GDM1 (cell line): ENCODE data around the gene CAMSAP3.
A peak's percentile ranks its signal among the peaks of the same experiment; 100 is the strongest.

Experiments used
- DNase-seq: peaks from one replicate; lab custom pipeline; 2025; lab: John Stamatoyannopoulos, UW

Gene CAMSAP3

DNA sequence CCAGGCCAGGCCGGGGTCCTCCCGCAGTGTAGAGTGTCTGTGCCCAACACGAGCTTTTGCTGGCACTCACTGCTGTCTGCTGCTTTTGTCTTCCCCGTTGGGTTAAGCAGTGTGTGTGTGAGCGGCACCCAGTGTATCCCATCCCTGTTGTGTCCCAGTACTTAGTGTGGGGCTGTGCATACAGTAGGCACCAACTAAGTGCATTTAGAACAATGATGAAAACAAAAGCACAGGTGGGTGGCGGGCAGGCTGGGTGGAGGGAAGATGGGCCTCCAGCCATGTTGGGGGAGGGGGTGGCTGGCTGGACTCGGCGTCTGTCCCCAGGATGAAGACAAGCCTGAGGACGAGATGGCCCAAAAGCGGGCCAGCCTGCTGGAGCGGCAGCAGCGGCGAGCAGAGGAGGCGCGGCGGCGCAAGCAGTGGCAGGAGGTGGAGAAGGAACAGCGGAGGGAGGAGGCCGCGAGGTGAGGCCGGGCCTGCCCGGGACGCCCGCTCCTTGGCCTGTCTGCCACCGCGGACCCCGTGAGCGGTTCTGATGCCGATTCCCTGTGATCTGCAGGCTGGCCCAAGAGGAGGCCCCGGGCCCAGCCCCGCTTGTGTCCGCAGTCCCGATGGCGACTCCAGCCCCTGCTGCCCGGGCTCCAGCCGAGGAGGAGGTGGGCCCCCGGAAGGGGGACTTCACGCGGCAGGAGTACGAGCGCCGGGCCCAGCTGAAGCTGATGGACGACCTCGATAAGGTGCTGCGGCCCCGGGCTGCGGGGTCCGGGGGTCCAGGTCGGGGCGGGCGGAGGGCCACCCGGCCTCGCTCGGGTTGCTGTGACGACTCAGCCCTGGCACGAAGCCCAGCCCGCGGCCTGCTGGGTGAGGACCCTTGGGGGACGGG lies 19.4 kb downstream of the CAMSAP3 start:
- no peak for DNase-seq

DNA sequence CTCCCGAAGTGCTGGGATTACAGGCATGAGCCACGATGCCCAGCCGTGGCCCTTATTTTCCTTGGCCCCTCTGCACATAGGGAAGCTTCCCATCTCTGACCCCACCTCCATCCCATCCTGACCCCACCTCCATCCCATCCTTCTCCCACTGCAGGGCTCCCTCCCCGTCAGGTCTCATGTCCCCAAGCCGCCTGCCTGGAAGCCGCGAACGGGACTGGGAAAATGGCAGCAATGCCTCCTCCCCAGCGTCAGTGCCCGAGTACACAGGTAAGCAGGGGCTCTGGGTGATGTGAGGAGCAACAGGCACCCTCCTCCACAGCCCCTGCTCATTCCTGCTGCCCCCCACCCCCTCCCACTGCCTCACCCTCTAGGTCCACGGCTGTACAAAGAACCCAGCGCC lies 21.5 kb downstream of the CAMSAP3 start:
- DNase-seq = no peak

DNA sequence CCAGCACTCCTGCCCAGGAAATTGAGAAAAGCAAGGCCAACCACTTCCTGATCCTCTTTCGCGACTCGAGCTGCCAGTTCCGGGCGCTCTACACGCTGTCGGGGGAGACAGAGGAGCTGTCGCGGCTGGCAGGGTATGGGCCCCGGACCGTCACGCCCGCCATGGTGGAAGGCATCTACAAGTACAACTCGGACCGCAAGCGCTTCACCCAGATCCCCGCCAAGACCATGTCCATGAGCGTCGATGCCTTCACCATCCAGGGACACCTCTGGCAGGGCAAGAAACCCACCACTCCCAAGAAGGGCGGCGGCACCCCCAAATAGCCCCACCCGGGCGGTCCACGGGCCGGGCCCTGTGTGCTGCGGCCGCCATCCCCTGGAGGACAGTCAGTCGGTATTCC lies 22.1 kb downstream of the CAMSAP3 start:
- DNase-seq = no peak

DNA sequence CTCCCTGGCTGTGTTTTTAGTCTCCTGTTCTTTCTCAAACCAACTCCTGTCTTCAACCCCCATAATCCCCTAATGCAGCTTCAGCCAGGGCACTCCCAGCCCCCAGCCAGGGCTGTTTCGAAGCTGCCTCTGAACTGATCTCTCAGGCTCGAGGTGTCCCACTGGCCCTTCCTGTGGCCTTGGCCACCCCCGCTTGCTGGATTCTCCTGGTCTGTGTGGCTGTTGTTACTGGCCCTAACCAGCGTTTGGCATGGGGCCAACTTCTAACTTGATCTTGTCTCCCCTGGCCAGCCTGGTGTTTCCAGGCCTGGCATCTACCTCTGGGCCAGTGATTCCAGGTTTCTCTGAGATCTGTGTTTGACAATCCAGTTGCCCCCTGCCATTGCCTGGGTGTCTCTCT lies 22.7 kb downstream of the CAMSAP3 start:
- DNase-seq = no peak

DNA sequence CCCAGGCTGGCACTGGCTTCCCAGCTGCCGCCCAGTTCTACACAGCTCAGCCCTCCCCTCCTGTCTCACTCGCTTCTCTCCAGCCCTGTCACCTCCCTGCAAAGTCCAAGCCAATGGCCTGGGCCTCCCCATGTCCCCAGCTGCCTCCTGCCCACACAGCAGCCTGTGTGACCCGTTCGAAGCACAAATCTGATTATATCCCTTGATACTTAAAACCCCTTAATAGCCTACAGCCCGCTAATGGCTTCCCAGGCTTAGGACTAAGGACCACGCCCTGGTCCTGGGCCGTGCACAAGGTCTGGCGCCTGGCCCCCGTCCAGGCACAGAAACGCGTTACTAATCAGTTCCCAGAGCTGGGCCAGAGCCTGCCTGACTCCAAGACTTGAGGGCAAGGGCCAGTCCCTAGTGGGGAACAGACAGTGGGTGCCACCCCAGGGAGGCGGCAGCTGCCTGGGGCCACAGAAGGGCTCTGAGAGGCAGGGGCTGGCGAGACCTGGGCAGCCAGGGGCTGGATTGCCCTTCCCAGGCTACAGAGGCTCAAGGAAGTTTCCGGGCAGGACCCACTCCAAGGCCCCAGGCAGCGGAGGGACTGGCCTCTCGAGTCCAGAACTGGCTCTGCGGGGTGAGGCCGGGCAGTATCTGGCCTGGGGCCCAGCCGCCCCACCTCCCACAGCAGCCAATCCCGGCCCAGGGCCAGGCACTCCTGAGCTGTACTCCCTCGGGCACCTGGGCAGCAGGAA lies 23.3 kb downstream of the CAMSAP3 start:
- no peak for DNase-seq

DNA sequence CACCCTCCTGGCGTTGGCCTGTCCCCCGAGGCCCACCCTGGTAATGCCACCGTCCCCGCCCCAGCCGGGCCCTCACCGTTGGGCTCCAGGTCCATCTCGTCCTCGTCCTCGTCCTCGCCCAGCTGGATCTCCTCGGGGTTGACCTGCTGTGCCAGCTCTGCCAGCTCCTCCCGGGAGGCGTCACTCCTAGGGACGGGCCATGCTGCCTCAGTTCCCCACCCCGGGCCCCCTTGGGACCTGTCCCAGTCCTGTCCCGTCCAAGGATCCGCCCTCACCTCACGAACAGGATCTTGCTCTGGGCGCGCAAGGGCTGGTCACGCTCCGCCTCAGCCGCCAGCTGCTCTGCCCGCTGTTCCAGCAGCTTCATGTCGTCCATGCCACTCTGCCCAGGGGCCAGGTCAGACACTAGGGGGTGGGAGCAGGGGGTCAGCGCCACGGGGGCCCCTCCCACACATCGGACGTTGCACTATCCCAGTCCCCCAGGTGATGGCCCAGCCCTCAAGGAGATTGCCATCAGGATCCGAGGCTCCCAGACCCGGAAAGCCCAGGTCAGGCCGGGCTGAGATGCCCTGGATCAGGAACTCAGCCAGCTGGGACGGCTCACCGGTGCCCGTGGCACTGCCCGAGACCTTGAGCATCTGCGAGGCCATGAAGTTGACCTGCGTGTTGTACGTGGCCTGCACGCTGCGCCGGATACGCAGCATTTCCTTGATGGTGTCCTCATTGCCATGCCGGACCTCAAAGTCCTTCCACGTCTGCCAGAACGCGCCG lies 24.2 kb downstream of the CAMSAP3 start:
- no peak for DNase-seq

DNA sequence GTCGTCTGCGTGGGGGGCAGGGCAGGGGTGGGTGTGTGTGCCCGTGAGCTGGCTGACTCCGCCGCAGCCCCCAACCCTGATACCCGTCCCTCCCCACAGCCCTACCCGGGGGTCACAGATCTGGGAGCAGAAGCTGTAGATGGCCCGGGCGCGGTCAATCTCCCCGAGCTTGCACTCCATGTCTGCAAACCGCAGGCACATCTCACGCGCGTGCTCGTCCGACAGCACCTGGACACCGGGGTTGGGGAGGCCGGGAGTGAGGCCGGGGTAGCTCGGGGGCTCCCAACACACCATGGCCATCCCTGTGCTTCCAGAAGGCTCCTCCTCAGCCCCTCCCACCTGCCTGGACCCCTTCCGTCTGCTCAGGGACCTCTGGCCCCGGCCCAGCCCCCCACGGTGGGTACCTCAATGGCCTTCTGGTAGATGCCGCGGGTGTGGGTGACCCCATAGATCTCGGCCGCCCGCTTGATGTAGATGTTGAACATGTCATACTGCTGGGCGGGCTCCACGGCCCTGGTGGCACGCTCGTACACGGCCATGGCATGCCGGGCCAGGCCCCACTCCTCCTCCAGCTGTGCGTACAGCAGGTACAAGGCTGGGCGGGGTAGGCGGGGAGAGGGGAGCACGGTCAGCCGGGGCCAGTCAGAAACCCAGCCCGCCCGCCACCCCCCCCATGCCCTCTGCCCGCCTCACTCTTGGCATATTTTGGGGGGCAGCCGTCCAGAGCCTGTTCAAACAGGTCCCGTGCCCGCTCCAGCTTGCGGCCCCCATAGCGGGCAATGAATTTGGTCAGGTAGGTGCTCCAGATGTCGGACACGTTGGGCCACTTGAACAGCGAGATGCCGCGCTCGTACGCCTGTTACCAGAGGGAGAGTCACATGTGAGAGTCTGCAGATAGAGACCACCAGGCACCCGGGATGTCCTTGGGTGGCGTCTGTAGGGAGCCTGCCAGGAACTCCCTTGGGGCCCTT lies 25.1 kb downstream of the CAMSAP3 start:
- no peak for DNase-seq

DNA sequence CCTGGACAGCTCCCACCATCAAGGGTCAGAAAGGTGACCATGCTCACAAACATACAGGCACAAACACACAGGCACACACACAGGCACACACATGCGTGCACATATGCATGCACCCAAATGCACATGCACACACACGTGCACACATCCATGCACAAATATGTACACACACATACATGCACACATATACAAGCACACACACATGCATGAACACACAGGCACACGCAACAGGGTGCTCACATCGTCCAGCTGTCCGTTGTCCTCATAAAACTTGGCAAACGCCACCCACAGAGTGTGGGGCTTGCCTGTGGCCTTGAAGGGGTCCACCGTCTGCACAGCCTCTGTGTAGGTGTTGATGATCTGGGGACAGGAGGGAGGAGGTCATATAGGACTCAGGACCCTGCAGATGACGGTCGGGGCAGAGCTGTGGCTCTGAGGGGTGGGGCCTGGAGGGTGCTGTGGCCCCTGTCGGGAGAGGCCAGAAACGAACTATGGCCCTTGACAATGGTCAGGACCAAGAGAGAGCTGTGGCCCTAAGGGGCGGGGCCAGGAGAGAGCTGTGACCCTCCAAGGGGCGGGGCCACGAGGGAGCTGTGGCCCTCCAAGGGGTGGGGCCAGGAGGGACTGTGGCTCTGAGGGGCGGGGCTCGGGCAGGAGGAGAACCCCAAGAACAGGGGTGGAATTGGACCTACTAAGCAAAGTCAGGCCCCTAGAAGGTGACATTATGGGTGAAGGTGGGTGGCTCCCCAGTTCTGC lies 27.4 kb downstream of the CAMSAP3 start:
- no peak for DNase-seq

DNA sequence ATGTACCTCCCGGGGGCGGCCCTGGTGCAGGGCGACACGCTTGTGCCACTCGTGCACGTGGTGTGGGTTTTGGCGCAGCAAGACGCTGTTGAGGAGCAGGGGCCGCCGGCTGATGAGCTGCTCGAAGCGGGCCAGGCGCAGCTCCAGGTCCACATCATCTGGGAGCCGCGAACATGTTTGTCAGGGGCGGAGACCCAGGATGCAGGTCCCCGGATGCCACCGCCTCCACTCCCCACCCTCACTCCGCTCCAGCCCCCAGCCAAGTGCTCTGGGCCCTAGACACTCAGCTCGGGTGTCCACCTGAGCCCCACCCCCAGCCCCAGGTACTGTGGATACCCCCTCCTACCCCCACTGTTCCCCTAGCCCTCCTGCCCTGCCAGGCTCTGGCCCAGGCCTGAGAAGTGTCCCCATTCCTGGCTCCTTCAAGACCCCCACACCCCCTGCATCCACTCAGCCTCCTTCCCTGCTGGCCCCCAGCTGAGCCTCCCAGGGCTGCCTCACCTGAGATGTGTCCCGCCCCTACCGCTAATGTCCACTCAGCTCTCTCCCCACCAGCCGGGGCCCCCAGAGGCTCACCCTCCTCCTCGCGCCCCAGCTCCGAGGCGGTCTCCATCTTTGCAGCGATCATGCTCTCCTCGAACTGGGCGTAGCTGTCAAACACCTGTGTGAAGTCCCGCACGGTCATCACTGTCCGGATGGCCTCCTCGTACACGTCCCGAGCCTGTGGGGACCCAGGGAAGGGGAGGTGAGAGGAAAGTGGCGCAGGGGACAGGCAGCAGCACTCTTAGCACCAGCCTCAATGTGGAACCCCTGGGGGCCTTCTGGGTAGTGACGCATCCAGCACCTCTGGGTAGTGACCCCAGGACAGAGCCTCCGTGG lies 28.3 kb downstream of the CAMSAP3 start:
- DNase-seq = no peak

DNA sequence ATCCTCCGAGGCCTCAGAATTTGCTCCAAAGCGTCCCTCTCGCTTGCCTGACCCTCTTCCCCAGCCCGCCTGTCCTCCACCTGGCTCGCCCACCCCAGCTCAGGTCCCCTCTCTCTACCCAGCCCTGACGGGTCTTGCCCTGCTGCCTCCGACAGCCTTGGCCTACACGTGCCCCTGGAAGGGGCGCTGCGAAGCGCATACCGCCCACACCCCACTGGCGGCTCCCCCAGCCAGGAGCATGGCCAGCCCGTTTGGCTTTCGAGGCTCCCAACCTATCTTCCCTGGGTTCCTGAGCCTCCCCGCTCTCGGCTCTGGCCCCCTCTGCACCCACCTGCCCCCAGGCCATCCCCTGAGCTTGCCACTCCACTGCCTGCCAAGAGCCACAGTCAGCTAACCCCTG lies 29.1 kb downstream of the CAMSAP3 start:
- DNase-seq = no peak

DNA sequence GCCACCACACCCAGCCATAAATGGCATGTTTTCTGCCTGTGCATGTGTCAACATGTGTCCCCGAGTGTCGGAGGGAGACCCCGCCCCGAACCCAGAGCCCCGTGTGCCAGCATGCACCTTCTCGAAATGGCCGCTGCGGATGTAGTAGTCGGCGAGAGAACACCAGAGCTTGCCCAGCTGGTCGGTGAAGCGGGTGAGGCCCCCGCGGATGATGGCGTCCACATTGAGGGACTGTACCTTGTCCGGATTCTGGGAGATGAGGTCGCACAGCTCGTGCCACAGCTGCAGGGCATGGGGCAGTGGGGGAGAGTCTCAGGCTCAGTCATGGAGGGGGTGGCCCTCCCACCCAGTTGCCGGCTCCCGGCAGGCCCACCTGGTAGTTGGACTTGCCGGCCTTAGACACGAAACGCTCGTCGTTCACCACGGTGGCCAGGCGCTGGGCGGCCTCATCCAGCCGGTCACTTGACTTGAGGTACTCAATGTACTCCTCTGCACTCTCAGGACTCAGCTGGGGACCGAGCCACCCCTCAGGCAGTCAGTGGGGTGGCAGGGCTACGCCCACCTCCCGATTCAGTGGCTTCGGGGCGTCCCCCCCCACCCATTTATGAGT lies 30.2 kb downstream of the CAMSAP3 start:
- DNase-seq = no peak

DNA sequence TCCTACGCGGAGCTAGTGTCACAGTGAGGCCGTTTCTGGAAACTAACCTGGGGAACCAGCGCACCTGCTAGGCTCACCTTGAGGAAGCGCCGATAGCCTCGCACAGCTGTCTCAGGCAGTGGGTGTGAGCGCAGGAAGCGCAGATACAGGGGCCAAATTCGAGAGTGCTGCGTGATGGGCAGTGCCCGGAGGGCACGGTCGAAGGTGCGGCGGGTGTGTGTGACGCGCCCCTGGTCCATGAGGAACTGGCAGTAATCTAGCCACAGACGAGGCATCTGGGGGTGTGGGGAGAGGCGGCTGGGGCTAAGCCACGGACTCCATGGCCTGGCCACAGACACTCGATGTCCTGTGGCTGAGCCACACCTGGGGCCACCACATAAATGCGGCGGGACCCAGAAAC lies 31.5 kb downstream of the CAMSAP3 start:
- DNase-seq = no peak

DNA sequence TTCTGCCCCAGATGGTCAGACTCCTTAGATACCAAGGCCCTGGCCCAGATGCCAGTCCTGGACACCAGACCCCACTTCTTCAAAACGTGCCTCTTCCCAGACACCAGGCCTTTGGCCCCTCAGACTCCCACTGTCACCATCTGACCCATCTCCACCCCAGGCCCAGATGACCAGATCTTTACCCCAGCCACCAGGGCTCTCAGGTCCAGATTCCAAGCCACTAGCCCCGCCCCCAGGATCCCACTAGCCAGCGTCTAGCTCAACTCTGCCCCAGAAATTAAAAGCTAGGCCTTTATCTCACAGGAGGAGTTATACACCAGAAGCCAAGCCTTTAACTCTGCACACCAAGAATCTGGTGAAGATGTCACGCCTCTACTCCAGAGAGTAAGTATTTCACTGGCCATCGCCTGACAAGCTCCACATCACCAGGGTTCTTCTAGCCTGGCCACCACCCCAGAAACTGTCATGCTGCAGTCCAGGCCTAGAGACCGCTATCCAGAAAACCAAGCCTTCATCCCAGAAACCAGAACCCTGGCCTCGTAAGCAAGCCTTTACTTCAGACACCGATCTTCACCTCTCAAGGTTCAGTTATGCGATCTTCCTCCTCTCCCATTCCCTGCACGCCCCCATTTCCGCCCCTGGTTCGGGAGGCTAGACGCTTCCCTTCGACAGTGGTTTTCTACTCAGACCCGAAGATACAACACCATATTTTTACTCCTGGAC lies 33.1 kb downstream of the CAMSAP3 start:
- no peak for DNase-seq

DNA sequence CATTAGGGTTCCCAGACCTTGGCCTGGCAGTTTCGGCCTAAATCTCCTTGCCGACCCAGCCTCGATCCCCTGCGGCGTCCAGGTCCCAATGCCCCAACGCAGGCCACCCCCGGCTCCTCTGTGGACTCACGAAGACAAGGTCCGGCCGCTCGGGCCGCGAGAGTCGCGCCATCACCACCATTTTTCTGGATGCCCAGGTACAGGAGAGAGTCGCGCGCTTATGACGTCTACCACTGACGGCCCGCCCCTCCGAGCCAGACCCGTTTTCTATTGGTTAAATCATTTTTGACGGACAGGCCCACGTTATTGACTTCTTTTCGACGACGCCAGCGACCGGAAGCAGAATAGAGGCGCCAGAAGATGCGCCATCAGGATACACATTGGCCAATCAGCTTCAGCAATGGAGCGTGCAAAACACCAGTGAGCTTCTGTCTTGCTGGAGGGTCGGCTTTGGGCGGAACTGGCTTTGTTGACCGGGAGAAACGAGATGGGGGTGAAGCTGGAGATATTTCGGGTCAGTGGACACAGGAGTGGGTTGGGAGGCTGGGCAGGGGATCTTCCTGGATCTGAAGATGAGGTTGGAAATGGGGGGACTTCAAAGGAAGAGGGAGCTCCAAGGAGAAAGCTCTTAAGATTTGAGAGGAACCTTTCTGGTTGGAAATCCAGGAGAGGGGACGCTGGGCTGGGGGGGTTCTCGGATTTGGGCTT lies 33.8 kb downstream of the CAMSAP3 start, which contains the start of the genes PET100 and XAB2:
Gene PET100 (plus strand): TSS at position 447 of the 708 bp plus-strand sequence. CDS start 41 bp downstream, at position 488.
Gene XAB2 (minus strand): TSS at position 199 of the 708 bp plus-strand sequence. CDS start 18 bp downstream, at position 181.
- peak; percentile 96 for DNase-seq

DNA sequence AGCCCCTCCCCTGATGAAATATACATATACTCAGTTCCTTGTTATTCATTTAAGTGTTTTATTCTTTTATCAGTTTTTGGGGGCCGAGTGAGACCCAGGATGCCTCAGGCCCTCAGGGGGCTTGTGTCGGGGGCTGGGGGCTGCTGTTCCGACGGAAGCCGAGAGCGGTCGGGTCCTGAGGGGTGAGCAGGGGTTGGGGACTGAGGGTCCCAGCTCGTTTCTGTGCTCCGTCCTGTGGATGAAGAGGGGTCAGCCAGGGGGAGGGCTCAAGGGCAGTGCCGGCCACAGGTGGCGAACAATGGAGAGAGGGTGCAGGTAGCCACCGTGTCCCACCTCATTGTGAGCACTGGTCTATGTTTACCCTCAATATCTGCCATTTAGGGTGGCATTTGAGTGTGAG lies 35.9 kb downstream of the CAMSAP3 start:
- no peak for DNase-seq

DNA sequence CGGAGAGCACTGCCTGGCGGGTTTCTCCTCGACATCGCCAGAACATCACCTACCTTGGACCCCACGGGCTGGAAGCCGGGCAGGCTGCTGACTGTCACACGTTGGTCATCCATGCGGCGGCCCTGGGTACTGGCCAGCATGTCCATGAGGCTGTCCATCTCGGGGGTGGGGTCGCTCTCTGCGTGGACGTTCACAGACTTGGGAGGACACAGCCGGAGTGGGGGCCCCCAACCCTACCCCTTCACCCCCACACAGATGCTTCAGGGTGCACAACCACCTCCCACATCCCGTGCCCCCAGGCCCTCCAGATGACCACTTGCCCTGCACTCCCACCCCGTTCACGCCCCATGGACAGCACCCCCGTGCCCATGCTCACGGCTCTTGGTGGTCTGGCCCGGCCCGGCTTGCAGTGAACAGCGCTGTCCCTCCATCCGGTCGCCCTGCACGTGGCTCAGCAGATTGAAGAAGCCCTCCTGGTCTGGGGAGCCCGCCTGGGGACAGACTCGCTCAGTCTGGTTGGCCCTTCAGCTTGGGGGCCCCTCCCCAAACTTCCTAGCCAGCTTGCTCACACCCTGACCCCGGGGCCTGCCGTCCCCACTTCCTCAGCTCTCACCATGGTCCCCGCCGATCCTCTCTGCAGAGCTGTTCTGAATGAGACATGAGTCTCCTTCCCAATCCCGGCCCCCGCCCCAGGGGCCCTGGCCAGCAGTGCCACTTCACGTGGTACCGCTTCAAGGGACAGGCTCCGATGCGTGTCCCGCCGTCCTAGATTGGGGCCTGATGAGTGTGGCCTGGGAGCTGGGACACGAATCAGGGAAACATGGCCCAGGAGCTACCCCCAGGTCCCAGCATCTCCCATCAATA lies 36.9 kb downstream of the CAMSAP3 start:
- DNase-seq = no peak

DNA sequence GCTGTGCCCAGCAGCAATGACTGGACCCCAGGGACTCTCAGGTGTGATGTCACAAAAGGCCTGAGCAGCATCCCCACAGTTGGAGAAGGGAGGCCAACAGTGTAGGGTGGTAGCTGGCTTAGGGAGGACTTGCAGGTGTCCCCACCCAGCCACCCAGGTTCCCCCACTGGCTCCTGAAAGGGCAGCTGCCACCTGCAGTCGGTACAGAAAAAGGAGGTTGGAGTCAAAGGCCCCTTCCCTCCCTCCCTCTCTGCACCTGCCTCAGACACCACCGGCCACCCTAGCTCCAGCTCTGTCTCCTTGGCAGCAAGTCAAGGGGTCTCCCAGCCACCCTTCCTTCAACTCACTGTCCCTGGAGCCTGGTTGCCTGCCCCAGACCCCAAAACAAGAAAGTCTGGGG lies 38.0 kb downstream of the CAMSAP3 start, which contains the start of gene PCP2:
Gene PCP2 (minus strand): TSS at position 22 of the 400 bp plus-strand sequence. CDS start 262 bp downstream, outside the sequence.
- DNase-seq = no peak
